LNCAP (cell line): Measurements from ENCODE around the gene CCDC86.

ENCODE experiments used
- TF ChIP-seq, protein P1 (sequence below): fragments of 450-650 bp; IDR thresholded peaks from 2 replicates; pipeline ENCODE4 v1.5.1; 2017; ENCODE audit warnings: mild to moderate bottlenecking

Gene CCDC86

DNA sequence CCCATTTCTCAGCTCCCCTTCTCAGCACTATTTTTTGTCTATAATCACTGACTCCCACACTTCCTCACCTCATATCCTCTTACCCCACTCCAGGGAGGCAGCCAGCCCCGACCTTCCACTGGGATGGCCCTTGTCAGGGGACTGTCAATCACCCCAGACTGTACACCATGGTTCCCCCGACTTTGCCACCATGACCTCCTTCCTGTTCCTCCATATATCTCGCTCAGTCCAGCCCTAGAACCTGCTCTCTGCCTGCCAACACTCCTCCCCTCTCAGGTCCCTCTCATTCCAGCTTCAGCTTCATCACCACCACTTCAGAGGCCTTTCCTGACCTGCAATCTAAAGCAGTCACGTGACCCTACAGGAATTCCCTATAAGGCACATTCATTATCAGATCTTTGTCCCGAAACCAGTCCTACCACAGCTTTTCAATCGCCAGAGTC, 48.0 kb downstream of the CCDC86 start:
- TF ChIP-seq, protein P1, sequence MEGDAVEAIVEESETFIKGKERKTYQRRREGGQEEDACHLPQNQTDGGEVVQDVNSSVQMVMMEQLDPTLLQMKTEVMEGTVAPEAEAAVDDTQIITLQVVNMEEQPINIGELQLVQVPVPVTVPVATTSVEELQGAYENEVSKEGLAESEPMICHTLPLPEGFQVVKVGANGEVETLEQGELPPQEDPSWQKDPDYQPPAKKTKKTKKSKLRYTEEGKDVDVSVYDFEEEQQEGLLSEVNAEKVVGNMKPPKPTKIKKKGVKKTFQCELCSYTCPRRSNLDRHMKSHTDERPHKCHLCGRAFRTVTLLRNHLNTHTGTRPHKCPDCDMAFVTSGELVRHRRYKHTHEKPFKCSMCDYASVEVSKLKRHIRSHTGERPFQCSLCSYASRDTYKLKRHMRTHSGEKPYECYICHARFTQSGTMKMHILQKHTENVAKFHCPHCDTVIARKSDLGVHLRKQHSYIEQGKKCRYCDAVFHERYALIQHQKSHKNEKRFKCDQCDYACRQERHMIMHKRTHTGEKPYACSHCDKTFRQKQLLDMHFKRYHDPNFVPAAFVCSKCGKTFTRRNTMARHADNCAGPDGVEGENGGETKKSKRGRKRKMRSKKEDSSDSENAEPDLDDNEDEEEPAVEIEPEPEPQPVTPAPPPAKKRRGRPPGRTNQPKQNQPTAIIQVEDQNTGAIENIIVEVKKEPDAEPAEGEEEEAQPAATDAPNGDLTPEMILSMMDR: no peak

DNA sequence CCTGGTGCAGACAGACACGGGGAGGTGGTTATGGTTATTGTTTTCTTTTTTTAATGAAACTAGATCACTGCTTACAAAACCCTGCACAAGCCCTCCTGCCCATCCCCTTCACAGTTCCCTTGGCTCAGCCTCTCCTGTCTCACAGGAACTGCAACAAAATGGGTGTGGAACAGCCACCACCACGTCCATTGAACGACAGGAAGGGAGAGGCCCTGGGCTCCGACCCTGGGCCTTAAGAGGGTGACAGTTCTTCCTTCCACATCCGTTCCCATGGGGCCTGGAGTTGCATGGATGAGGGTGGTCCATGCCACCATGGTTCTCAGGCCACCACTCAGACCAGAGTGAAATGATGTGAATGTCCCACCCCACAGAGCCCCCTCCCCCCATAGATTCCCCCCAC, 48.8 kb downstream of the CCDC86 start:
- TF ChIP-seq, protein P1: no peak

DNA sequence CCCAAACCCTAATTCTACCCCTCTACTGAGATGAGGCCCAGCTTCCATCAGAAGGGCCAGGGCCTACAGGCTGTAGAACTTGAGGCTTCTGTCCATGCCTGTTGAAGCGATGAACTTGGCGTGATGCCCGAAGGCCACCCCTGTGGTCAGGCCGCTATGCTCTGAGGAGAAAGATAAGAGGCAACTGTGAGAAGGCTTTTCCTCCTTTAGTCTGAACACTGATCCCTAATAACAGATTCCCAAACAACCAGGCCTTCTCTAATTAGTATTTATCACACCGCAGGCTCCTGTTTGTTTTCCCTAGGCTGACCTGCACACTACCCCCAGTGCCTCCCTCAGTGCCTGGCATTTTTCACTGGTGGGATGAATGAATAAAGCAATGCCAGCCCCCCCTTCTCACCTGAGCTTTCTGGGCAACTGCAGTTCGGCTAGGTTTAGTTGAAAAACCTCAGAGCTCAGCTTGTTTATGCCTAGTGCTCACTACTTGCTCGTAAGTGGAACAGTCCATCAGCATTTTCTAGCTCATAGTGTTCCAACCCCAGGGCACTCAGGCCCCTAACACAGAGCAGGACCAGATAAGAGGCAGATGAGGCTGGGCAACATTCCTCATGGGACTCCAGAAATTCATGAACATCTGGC, 49.3 kb downstream of the CCDC86 start:
- TF ChIP-seq, protein P1: no peak

DNA sequence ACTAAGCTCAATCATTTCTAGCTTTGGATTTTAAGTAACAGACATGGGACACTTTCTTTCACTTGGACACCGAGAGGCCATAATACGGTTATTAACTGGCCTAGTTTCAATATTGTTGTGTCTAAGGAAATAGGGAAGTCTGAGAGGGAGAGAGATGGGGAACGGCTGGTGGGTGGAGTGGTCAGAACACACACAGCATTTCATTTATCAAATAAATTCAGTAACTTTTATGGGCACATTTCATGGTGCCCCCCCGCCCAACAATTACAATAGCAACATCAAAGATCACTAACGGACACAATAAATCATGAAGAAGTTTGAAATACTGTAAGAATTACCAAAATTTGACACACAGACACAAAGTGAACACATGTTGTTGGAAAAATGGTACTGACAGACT, 53.8 kb downstream of the CCDC86 start:
- TF ChIP-seq, protein P1: no peak

DNA sequence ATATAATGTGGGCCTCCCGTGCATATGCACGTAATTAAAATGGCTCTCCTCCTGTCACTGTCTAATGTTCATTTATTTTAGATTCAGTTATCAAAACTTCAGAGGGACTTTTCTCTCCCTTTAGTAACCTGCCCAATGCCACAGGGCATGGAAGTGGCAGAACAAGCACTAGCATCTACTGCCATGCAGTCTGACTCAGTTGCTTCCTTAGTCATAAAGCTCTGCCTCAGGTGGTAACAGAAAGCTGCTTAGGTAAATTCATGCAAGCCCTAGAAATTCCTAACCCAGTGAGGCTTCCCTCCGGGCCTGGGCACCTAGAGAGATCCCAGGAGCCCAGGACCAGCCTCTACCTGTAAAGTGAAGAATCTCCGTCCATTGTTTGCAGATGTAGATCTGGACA, 55.6 kb downstream of the CCDC86 start:
- TF ChIP-seq, protein P1: no peak

DNA sequence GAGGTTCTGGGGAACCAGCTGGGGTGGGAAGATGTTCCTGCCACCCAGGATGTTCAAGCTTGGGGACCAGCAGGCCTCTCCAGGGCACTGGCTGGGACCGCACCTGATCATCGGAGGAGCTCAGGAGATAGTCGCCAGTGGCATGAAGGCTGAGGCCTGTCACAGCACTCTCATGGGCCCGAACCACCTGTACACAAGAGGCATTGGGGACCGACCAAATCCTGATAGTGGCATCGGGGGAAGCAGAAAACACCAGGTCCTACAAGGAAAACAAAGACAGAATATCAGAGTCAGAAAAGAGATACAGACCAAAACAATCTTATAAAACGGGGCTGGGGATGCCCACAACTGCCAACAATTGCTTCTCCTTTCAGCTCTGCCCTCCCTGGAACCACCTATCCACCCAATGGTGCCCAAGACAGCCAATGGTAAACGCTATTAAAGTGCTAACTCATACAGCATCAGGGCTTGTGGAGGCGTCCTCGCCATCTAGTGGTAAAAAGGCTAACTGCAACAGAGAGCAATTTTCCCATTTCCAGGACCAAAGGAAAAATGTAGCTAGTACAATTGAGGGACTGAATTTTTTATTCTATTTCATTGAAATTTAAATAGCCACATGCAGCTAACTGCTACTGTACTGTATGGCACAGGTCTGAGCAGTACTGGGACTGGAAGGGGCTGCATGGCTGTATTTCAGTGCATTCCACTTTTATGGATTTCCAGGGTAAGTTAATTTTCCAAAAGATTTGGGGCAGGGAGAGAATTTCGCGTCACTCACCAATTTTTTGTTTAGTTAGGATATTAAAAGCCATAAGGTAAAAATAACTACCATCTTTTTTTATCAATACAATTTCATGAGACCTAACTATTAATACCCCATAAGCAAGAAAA, 57.4 kb downstream of the CCDC86 start:
- TF ChIP-seq, protein P1: peak; percentile 97

DNA sequence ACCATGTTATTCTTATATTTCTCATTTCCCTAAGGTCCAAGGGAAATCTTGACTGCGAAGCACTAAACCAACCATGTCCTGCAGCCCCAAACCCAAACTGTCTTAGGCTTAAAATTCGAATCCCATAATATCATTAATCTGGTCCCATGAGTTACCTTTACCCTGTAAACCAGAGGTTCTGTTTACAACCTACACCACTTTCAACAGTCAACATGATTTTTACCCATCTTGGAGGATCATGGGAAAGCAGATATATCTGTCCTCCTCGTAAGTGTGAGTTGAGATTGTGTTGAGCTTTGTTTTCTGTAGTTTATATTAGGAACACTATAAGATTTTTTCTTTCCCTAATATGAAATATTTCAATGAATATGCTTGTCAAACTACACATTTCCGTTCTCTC, 58.1 kb downstream of the CCDC86 start:
- TF ChIP-seq, protein P1: no peak
